GM21515 (cell line): ENCODE data around the gene BNIP3.
"Not testable (repeated sequence)": the region's sequence is repeated elsewhere in the genome, so short reads cannot be mapped to it uniquely, and the experiment has no call there.

Source experiments
- ATAC-seq: cut with Tn5 transposase; IDR thresholded peaks from one replicate; pipeline ENCODE4 v1.9.1; 2021; ENCODE audit not compliant: unreplicated experiment

The BNIP3 gene

DNA sequence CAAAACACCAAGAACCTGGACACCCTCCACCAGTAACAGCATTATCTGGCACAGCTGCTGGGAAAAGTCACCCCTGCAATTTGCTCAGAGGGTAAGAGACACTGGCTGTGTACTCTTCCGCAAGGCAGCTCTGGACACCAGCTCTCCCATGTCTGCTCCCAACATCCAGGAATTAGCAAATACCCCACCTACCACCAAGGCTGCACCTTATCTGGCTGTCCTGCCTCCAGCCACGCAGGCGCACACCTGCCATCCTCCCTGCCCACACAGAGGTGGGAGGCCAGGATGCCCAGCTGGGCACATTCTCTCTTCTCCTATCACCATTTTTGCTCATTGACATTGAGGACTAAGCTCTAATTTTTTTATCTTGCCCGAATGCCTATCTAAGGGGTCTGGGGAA lies 20.3 kb upstream of the BNIP3 start:
- ATAC-seq, result no peak

DNA sequence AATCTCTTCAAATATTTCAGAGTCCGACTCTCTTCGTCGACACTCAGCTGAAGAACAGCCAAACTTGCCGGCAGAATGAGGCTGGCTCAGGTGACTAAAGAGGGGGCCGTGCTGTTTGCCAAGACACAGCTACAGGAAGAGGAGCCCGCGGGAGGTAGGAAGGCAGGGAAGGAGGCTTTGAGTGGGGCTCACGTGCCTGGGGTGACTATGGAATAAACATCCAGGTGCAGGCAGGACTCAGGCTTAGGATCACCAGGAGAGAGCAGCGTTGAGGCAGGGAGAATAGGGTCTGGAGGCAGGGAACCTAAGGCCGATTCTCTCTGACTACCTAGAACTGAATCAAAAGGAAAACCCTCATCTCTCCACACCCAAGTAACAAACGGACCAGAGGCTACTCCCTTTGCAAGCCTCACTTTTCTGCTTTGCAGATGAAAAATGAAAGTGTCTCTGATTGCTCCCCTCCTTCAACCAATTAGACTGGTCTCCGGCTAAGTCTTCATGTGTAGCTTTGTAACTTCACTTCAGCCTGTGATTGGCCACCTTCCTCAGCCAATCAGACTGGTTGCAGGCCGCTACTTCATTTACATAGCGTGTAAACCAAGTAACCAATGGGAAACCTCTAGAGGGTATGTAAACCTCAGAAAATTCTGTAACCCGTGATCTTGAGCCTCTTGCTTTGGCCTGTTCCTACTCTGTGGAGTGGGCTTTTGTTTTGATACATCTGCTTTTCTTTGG lies 19.7 kb upstream of the BNIP3 start:
- ATAC-seq, result peak; percentile 44

DNA sequence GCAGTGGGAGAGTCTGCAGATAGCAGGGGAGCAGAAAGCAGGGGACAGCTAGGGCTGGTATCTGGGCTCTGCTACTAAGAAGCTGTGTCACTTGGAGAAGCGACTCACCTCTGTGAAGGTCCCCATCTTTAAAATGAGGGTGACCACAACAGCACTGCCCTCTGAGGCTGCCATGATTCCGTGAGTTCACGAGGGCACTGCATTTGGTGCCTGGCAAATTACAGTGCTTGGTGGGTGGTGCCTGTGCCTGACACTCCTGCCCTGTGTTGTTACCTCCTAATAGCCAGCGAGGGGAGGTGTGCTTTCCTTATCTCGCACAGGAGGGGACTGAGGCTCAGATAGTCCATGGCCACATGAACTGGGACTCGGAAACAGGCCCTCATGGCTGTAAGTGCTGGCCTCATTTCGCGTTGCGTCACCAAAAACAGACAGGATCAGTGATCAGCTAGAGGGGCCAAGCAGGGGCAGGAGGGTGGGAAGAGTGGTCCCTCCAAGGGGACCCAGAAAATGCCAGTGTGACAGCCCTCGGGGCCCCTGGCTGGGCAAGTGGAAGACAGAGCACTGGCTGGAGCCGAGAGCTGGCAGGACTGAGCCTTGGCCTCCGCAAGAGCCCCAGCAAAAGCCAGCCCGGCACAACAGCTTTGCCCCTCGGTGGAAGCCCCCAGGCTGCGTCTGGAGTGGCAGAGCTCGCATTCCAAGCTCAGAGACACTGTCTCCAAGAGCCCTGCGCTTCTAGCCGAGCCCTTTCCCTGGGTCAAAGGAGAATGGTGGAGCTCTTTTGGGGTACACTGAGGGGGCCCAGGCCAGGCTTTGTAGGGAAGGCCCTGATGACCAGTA lies 17.3 kb upstream of the BNIP3 start:
- ATAC-seq, result no peak

DNA sequence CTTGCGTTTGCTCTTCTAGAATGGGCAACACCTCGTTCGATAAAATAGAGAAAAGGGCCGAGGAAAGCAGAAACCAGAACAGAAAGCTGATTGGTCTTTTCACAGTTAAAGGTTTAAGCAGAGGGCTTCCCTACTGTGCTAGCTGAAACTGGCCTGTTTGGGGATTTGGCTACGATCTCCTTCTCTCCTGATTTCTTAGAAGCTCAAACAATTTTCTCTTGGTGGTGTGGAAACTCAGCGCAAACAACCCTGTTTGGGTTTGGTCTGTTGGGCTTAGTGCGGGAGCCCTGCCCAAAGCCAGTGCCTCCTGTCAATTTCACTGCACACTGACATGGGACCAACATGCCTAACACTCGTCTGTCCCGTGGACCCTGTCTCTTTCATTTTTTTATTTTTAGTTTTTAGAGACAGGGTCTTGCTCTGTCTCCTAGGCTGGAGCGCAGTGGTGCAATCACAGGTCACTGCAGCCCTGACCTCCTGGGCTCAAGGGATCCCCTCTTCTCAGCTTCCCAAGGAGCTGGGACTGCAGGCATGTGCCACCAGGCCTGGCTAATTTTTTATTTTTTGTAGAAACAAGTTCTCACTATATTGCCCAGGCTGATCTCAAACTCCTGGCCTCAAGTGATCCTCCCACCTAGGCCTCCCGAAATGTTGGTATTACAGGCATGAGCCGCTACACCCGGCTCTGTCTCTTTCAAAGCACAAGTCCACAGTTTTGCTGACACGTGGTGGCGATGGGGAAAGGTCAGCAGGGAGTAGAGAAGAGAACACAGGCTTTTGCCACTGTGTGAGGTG lies 16.5 kb upstream of the BNIP3 start:
- no peak for ATAC-seq

DNA sequence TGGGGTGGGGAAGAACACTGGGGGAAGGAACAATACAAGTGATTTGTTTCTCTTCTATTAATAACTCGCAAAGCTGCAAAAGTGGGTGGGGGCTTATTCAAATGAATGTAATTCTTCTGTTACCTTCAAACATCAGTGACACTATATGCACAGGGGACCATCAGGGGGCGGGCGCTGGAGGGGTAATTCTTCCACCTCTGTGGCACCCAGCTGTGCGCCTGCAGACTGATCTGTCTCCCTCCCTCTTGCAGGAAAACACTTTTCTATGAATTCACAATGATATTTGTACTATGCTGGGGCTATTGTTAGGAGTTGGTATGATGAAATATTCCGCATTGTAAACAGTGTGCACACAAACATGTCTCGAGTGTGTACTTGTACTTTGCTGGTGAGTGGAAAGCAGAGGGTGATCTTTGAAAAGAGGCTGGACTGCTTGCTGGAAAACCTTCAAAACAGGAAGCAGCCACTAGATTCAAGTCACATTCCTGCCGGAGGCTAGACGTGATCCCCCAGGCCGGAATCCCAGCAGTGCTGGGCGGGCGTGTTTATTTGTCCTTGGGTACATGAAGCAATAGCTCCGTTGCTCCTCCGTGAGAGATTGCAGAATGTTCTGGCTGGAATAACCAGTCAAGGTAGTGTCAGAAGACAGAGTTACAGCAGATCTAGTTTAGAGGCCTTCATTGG lies 15.8 kb upstream of the BNIP3 start:
- no peak for ATAC-seq

DNA sequence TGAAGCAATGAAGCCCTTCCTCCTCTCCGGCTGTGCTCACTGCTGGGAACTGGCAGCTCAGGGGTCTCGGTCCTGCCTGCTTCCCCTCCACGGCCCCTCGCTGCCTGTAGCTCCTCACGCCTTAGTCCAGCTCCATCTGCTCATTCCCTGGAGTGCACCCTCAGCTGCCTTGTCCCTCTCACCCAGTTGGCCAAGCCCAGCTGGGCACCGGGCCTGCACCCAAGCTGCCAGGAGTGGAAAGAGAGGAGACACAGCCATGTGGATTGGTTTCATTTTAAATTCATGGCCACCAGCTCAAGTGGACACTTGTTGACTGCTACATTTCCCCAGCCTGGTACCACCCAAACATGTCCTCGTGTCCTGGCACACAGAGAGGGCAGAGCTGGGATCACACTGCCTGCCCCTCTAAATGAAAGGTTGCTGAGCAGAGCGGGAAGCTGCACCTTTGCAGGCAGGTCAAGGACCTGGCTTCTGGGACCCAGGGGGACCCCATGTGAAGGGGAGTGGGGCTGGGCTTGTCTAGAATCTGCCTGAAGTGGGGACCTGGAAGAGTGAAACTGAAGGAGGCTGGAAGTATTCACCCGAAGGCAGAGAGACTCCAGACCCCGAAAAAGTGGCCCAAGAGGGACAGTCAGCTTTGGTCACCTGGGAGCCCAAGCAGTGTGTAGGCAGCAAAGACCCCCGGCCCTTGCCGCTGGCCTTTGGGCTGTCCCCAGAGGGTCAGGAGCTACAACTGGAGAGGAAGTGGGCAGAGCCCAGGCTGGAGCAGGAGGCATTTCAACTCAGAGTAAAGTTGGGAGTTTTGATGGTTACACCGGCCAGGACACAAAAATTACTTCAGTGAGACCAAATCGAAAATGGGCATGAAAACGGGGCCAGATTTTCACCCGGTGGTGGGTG lies 15.0 kb upstream of the BNIP3 start:
- no peak for ATAC-seq

DNA sequence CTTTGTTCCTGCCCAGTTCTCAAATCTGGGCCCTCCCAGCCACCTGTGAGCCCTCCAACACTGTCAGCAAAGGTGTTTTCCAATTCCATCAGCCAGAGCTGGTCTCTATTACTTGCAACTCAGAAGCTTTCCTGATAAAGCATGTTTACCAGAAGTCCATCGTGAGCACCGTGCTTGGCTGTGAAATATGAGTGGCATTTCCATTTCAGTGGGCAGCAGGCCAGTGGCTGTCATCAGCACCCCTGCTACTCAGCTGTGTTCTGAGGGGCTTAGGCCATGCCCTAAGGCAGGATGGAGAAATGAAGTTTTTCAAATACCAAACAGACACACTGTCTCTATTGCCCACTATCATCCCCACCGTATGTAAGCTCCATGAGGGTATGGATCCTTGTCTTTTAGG lies 12.7 kb upstream of the BNIP3 start:
- no peak for ATAC-seq

DNA sequence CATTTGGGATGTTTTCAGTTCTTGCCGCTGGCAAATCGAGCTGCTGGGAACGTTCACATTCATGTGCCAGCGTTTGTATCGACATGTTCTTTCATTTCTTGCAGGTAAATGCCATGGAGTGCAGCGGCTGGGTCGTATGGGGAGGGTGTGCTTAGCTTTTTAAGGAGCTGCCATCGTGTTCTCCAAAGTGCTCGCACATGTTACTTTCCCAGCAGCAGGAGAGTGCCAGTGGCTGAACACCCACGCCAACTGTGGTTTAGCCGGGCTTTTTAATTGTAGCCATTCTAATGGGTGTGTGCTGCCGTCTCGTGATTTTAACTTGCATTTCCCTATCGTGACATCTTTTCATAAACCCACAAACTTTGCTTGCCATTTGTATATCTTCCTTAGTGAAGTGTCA lies 11.6 kb upstream of the BNIP3 start:
- ATAC-seq, result no peak

DNA sequence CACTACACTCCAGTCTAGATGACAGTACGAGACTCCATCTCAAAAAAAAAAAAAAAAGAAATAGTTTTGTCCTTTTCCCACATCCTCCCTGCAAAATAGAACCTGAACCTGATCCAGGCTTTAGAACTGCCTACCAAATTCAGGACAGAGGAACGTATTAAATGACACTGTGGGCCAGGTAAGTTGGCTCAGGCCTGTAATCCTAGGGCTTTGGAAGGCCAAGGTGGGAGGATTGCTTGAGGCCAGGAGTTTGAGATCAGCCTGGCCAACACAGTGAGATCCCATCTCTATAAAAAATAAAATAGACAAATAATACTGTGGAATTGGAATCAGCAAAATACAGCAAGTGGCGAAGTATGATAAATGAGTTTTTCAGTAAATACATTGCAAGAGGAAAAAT lies 10.0 kb upstream of the BNIP3 start:
- ATAC-seq, result no peak

DNA sequence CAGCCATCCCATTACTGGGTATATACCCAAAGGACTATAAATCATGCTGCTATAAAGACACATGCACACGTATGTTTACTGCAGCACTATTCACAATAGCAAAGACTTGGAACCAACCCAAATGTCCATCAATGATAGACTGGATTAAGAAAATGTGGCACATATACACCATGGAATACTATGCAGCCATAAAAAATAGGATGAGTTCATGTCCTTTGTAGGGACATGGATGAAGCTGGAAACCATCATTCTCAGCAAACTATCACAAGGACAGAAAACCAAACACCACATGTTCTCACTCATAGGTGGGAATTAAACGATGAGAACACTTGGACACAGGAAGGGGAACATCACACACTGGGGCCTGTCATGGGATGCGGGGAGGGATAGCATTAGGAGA lies 6.1 kb upstream of the BNIP3 start:
- ATAC-seq, result not testable (repeated sequence)

DNA sequence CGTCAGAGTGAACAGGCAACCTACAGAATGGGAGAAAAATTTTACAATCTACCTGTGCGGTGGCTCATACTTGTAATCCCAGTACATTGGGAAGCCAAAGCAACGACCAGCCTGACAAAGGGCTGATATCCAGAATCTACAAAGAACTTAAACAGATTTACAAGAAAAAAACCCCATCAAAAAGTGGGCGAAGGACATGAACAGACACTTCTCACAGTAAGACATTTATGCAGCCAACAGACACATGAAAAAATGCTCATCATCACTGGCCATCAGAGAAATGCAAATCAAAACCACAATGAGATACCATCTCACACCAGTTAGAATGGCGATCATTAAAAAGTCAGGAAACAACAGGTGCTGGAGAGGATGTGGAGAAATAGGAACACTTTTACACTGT lies 5.6 kb upstream of the BNIP3 start:
- not testable (repeated sequence) for ATAC-seq

DNA sequence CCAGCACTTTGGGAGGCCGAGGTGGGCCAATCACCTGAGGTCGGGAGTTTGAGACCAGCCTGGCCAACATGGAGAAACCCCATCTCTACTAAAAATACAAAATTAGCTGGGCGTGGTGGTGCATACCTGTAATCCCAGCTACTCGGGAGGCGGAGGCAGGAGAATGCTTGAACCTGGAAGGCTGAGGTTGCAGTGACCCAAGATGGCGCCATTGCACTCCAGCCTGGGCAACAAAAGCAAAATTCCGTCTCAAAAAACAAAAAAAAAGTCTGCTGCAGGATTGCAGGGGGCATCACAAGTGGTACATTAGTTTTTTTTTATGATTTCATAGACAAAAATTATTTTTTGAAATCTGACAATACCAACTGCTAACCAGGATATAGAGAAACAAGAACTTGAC lies 5.1 kb upstream of the BNIP3 start:
- ATAC-seq, result not testable (repeated sequence)

DNA sequence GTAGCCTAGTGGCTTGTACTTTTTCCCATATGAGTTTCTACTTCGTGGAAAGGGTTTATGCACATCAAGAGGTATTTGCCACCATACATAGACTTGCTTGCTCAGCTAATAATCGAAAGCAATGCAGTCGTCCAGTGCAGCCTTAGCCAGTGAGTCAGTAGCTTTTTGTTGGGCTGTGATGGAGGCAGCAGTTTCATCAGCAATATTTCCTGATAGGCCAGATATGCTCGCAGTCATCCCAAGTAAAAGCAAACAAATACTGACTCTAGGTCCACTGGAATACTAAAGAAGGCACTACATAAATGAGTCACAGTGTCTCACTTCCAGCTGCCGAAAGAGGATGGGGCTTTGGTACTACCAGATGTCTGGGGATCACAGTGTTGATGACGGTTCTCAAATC lies 2.1 kb upstream of the BNIP3 start:
- ATAC-seq, result no peak

DNA sequence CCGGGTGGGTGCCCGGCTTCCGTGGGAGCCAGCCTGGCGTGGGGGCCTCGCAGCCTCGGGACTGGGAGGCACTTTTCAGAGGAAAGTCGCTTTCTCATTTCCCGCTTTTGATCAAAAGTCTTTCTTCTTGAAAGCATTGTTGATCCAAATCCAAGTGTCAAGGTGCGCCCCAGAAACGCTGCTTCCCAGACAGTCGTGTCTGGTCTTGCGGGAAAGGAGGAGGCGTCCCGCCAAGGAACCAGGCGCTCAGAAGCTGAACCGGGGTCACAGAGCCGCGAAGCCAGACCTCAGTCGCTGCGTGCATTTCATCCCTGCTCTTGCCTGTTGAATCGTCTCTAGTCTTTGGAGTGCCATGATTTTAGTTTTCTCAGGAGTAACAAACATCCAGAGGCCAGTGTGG lies 1.1 kb upstream of the BNIP3 start:
- ATAC-seq, result no peak

DNA sequence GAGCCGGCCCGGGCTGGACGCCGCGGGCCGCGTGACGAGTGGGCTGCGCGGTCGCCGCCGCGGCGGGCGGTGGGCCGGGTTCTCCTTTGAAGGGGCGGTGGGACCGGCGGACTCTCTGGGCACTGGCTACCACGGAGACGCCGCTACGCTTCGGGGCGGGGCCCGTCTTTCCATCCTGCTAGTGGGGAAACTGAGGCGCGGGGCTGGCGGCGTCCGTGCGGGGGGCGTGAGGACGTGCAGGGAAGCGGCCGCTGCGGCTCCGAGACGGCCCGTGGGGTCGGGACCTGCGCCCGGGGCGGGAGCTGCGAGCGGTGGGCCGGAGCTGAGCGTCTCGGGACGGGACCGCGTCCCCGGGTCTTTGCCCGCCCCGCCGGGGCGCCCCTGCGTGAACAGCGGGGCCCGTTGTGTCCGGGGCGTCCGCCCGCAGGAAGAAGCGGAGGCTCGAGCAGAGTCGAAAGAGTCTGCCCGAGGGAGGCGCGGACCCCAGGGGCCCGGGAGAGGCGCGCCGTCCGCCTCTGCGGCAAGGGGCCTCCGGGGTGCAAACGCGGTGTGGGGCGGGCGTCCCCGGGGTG lies 548 bp upstream of the BNIP3 start:
- ATAC-seq, result peak; percentile 26

DNA sequence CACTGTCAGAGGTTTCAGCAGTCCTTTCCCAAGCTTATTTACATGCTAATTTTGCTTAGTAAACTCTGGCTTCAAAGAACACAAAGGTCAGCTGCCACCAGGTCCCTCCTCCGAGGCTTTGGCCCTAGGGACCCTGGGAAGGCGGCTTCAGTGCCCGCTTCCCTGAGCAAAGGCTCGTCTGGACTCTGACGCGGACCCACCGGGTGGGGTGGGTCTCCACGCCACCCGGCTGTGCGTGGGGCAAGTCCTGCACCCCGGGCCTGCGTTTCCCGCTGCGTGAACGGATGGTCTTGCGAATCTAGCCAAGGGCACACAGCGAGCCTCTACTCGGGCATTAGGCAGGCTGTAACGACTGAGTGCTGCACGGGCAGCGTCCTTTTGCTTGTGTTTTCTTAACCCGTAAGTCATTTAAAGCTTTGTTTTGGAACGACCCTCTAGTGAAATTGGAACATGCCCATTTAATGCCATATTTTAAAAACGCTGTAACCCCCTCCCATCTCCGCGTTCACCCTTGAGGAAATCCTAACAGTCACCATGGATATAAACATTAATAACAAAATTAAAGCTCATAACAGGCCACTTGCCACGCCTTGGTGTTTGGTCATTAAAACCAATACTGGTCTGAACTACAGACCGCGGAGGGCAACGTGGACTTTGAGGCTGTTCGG lies 828 bp downstream of the BNIP3 start:
- ATAC-seq, result no peak

DNA sequence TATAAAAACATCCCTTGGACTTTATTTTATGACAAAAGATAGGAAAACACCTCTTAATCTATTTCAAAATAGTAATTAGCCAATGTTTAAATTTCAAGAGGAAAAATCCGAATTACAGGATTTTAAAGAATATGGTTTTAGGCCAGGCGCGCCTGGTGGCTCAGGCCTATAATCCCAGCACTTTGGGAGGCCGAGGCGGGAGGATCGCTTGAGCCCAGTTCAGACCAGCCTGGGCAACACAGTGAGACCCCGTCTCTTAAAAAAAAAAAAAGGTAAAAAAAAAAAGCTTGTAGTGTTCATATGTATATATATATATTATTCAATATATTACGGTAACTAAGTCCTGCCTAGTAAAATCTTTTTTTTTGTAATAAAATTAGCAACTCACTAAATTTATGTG lies 1.4 kb downstream of the BNIP3 start:
- ATAC-seq, result no peak

DNA sequence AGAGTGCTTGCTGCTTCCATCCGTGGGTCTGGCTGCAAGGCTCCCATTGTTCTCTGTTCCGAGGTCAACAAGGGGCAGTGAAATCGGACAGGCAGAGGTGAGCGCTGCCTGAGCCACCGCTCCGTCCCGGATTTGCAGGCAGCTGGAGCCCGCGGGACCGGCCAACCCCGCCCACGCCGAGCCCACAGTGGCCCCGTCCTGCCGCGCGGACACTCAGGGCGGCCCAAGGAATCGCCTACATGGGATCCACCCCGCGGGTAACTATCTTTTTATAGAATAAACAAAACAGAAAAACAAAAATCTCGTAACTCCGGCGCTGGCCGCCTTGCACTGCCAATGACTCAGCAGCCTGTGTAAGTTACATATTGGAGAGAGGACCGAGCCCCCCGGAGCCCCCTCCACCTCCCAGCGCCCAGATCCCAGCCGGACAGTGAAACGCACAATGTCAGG lies 1.9 kb downstream of the BNIP3 start:
- no peak for ATAC-seq

DNA sequence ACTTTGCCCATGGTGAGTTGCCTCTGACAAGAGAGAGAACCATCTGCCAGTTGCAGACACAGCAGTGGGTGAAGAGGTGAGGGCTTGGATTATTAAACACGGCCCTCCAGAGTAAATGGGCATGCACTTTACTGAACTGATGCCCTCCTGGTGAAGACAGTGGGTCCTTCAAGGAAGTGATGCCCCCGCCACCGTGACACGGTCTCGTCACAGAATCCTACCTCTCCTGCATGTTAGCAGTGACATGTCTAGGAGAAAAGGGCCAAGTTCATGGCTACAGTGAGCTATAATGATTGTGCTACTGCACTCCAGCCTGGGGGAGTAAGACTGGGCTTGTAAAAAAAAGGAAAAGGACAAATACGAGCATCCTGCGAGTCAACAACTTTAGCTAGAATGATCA lies 2.4 kb downstream of the BNIP3 start:
- no peak for ATAC-seq
